Mesendoderm (in vitro differentiated cells): ENCODE measurements around the gene TSHZ1.

Source experiments
- DNase-seq: peaks from one replicate; pipeline ENCODE4 v3.0.0; 2013
- H2AK5ac ChIP-seq: 2 replicates; pipeline ENCODE4 v1.6.1; 2013; ENCODE audit warnings: low read length, inconsistent platforms
- H2BK120ac ChIP-seq: 2 replicates; pipeline ENCODE4 v1.6.1; 2013; ENCODE audit warnings: low read depth, mild to moderate bottlenecking, low read length, moderate library complexity, mixed read lengths
- H2BK15ac ChIP-seq: replicated peaks from 2 replicates; pipeline ENCODE4 v1.6.1; 2013; ENCODE audit warnings: low read depth, mild to moderate bottlenecking, moderate library complexity
- H2BK5ac ChIP-seq: 2 replicates; pipeline ENCODE4 v1.6.1; 2013; ENCODE audit warnings: low read length, inconsistent platforms
- H3K18ac ChIP-seq: 2 replicates; pipeline ENCODE4 v1.6.1; 2013; ENCODE audit warnings: mild to moderate bottlenecking, low read length, mixed read lengths
- H3K23ac ChIP-seq: one replicate; pipeline ENCODE4 v1.6.1; 2013; ENCODE audit warnings: low read length
- H3K27ac ChIP-seq: 2 replicates; pipeline ENCODE4 v1.5.1; 2013; ENCODE audit warnings: low read depth, mild to moderate bottlenecking, inconsistent platforms, low read length, moderate library complexity
- H3K27me3 ChIP-seq: 2 replicates; pipeline ENCODE4 v1.6.1; 2013; ENCODE audit warnings: low read length, control low read depth, mild to moderate bottlenecking, inconsistent platforms; ENCODE audit not compliant: insufficient read depth, poor library complexity
- H3K36me3 ChIP-seq: 2 replicates; pipeline ENCODE4 v1.6.1; 2013; ENCODE audit warnings: low read length, inconsistent platforms; ENCODE audit not compliant: control insufficient read depth, insufficient read depth
- H3K4ac ChIP-seq: one replicate; pipeline ENCODE4 v1.6.1; 2013; ENCODE audit warnings: low read depth, mild to moderate bottlenecking, low read length, moderate library complexity
- H3K4me1 ChIP-seq: 2 replicates; pipeline ENCODE4 v1.6.1; 2013; ENCODE audit warnings: low read depth, low read length, inconsistent platforms; ENCODE audit not compliant: control insufficient read depth
- H3K4me2 ChIP-seq: 2 replicates; pipeline ENCODE4 v1.6.1; 2013; ENCODE audit warnings: low read length
- H3K4me3 ChIP-seq: 2 replicates; pipeline ENCODE4 v1.5.1; 2013; ENCODE audit warnings: mild to moderate bottlenecking, low read length
- H3K56ac ChIP-seq: one replicate; pipeline ENCODE4 v1.6.1; 2013; ENCODE audit warnings: low read length
- H3K79me1 ChIP-seq: 2 replicates; pipeline ENCODE4 v1.6.1; 2013; ENCODE audit warnings: low read length, inconsistent platforms
- H3K79me2 ChIP-seq: 2 replicates; pipeline ENCODE4 v1.6.1; 2013; ENCODE audit warnings: mild to moderate bottlenecking, low read length; ENCODE audit not compliant: control insufficient read depth, insufficient read depth
- H3K9ac ChIP-seq: 2 replicates; pipeline ENCODE4 v1.6.1; 2013; ENCODE audit warnings: low read length, inconsistent platforms
- H4K5ac ChIP-seq: one replicate; pipeline ENCODE4 v1.6.1; 2013; ENCODE audit warnings: low read length
- H4K8ac ChIP-seq: one replicate; pipeline ENCODE4 v1.6.1; 2013; ENCODE audit warnings: low read depth, mild to moderate bottlenecking, control low read depth, low read length, moderate library complexity
- WGBS: extraction: QIAGEN DNeasy Blood & Tissue Kit; methylation state at CpG from one replicate; pipeline ENCODE4 v1.1.7; 2013; ENCODE audit warnings: low lambda C conversion rate, missing lambda C conversion rate; ENCODE audit not compliant: insufficient coverage; ENCODE audit errors: extremely low coverage; 5-methylcytosine and 5-hydroxymethylcytosine counted together

TSHZ1 gene

DNA sequence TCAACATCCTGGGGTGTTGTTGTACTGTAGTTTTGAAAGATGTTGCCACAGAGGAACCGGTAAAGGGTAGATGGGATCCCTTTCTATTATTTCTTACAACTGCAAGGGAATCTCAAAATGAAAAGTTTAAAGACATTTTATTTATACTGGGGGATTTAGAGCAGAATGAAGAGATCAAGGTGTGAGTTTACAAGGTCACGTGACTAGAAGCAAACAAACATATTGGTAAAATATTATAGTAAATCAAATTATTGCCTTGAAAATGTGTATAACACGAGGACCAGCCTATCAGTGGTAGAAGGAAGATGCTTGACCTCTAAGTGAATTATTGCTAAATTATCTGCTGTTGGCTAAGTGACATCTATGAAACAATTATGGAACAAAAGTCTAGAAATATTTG, 119.7 kb downstream of the TSHZ1 start:
- no peak for DNase-seq
- H3K4ac ChIP-seq = no peak overlapping the region

DNA sequence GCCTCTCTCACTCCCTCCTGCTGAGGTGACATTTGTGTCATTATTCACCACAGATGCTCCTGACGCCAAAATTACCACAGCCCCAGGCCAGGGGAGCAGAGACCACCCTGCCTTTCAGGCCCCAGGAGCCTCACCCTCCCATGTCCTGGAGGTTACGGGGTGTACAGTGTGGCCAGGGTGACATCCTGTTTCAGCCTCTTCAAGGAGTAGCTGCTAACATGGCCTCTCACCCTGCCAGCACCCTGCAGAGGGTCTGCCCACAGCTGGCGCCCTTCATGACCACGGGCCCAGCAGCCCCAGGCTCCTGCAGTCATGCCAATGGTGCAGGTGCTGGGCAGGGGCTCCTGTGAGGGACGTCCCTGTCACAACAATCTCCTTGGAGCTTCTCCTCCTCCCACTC, 124.3 kb downstream of the TSHZ1 start:
- Histone ChIP-seq H3K79me1 (no peaks in the 10 kb centered on the region), H3K4me1 (no peaks in the 10 kb centered on the region), H3K23ac (no peak overlapping the region), H2BK120ac (no peak overlapping the region), H2BK15ac (no peak overlapping the region), H3K79me2 (no peaks in the 10 kb centered on the region), H3K9ac (no peak overlapping the region), H2BK5ac (no peak overlapping the region), H3K4ac (no peak overlapping the region), H3K4me3 (no peak overlapping the region), H3K27ac (no peak overlapping the region), H4K5ac (no peak overlapping the region), H4K8ac (no peak overlapping the region), H3K56ac (no peak overlapping the region), H3K18ac (no peak overlapping the region), H2AK5ac (no peak overlapping the region), H3K36me3 (no peaks in the 10 kb centered on the region), H3K27me3 (no peaks in the 10 kb centered on the region), H3K4me2 (no peak overlapping the region)
- DNase-seq = no peak
- no CpG with 5 or more reads among the region's 5 CpGs for WGBS

More for the DNA sequence above, 119.7 kb downstream of the TSHZ1 start:
- H3K79me2 ChIP-seq = no peaks in the 10 kb centered on the region
- H4K5ac ChIP-seq = no peak overlapping the region
- no peaks in the 10 kb centered on the region for H3K36me3 ChIP-seq
- no peak overlapping the region for H4K8ac ChIP-seq
- no peak overlapping the region for H2BK5ac ChIP-seq
- H3K23ac ChIP-seq = no peak overlapping the region
- H3K4me3 ChIP-seq = no peak overlapping the region
- H3K79me1 ChIP-seq = no peaks in the 10 kb centered on the region
- H3K56ac ChIP-seq = no peak overlapping the region
- H3K4me1 ChIP-seq = no peaks in the 10 kb centered on the region
- WGBS = no CpG with 5 or more reads among the region's 3 CpGs
- H3K9ac ChIP-seq = no peak overlapping the region
- no peak overlapping the region for H3K18ac ChIP-seq
- no peak overlapping the region for H2BK15ac ChIP-seq
- H3K27me3 ChIP-seq = no peaks in the 10 kb centered on the region
- H3K27ac ChIP-seq = no peak overlapping the region
- H2BK120ac ChIP-seq = no peak overlapping the region
- H3K4me2 ChIP-seq = no peak overlapping the region
- no peak overlapping the region for H2AK5ac ChIP-seq

DNA sequence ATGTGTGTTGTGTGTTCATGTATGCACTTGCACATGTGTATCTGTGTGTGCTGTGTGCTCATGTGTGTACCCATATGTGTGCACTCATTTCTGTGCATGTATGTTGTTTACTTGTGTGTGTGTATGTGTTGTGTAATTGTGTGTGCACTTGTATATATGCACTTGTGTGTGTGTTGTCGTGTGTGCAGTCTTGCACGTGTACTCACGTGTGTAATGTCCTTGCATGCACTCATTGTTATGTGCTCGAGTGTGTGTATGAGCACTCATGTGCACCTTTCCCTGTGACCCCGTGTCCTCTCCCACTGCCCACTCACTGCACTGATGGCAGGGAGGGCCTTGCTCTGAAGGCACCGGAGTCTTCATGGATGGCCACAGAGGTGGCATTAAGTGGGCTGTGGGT, 124.9 kb downstream of the TSHZ1 start:
- Histone ChIP-seq H3K4me2 (no peak overlapping the region), H3K56ac (no peak overlapping the region), H3K36me3 (no peaks in the 10 kb centered on the region), H3K9ac (no peak overlapping the region), H2BK15ac (no peak overlapping the region), H3K79me2 (no peaks in the 10 kb centered on the region), H2BK120ac (no peak overlapping the region), H3K27me3 (no peaks in the 10 kb centered on the region), H4K5ac (no peak overlapping the region), H2AK5ac (no peak overlapping the region), H3K27ac (no peak overlapping the region), H3K18ac (no peak overlapping the region), H4K8ac (no peak overlapping the region), H3K4me1 (no peaks in the 10 kb centered on the region), H2BK5ac (no peak overlapping the region), H3K23ac (no peak overlapping the region), H3K79me1 (no peaks in the 10 kb centered on the region), H3K4ac (no peak overlapping the region), H3K4me3 (no peak overlapping the region)
- whole genome bisulfite sequencing = no CpG with 5 or more reads among the region's 6 CpGs
- DNase-seq = no peak

DNA sequence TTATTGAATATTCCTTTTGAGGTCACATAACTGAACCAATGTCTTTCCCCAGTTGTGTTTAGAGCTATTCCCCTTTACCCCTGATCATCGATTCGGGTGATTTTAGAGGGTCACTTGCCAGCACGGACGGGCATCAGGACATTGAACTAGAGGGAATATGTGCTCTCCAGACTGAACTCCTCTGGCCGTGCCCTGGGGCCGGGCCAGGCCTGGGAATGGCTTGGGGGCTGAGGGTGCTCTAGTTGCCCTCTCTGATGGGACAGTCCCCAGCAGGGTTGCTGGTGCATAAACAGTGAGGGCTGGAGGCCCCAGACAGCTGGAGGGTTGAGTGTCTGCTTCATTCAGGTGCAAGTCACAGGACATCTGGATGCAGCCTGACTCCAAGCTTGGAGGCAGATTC, 126.2 kb downstream of the TSHZ1 start:
- no peaks in the 10 kb centered on the region for H3K36me3 ChIP-seq
- H3K56ac ChIP-seq = no peak overlapping the region
- no peaks in the 10 kb centered on the region for H3K4me1 ChIP-seq
- no peak overlapping the region for H3K18ac ChIP-seq
- H2BK15ac ChIP-seq = no peak overlapping the region
- H3K9ac ChIP-seq = no peak overlapping the region
- no peak overlapping the region for H2BK120ac ChIP-seq
- no peaks in the 10 kb centered on the region for H3K79me2 ChIP-seq
- H3K23ac ChIP-seq = no peak overlapping the region
- no peak overlapping the region for H3K27ac ChIP-seq
- H2AK5ac ChIP-seq = no peak overlapping the region
- H3K79me1 ChIP-seq = no peaks in the 10 kb centered on the region
- DNase-seq = no peak
- H3K4me3 ChIP-seq = no peak overlapping the region
- WGBS = no CpG with 5 or more reads among the region's 6 CpGs
- H4K5ac ChIP-seq = no peak overlapping the region
- no peaks in the 10 kb centered on the region for H3K27me3 ChIP-seq
- H3K4ac ChIP-seq = no peak overlapping the region
- H3K4me2 ChIP-seq = no peak overlapping the region
- no peak overlapping the region for H4K8ac ChIP-seq
- H2BK5ac ChIP-seq = no peak overlapping the region

DNA sequence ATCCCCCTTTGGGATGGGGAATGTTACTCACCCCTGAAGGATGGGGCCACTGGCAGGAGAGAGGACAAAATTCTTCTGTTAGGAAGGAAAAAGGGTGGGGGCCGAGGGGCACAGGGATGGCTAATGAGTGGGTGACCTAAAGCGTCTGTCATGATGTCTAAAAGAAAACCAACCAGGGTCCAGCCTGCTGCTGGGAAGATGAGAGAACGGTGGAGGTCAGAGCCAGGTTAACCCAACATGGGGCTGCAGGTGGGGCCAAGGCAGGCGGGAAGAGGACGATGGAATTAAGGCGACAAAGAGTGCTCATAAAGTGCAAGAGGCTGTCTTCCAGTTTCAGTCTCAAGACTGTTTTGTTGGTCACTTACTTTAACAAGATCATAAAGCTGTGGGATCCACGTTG, 126.8 kb downstream of the TSHZ1 start:
- no peak overlapping the region for H2BK120ac ChIP-seq
- no peak overlapping the region for H3K4me2 ChIP-seq
- no peak overlapping the region for H3K27ac ChIP-seq
- no peaks in the 10 kb centered on the region for H3K4me1 ChIP-seq
- no peak overlapping the region for H2BK5ac ChIP-seq
- no peak overlapping the region for H3K4me3 ChIP-seq
- no peak overlapping the region for H3K18ac ChIP-seq
- no peak overlapping the region for H3K23ac ChIP-seq
- H4K5ac ChIP-seq = no peak overlapping the region
- no peaks in the 10 kb centered on the region for H3K36me3 ChIP-seq
- DNase-seq = no peak
- H3K79me2 ChIP-seq = no peaks in the 10 kb centered on the region
- no peak overlapping the region for H3K9ac ChIP-seq
- H3K56ac ChIP-seq = no peak overlapping the region
- H2BK15ac ChIP-seq = no peak overlapping the region
- no peaks in the 10 kb centered on the region for H3K27me3 ChIP-seq
- H4K8ac ChIP-seq = no peak overlapping the region
- no peaks in the 10 kb centered on the region for H3K79me1 ChIP-seq
- no peak overlapping the region for H2AK5ac ChIP-seq
- H3K4ac ChIP-seq = no peak overlapping the region
- WGBS = no CpG with 5 or more reads among the region's 7 CpGs

DNA sequence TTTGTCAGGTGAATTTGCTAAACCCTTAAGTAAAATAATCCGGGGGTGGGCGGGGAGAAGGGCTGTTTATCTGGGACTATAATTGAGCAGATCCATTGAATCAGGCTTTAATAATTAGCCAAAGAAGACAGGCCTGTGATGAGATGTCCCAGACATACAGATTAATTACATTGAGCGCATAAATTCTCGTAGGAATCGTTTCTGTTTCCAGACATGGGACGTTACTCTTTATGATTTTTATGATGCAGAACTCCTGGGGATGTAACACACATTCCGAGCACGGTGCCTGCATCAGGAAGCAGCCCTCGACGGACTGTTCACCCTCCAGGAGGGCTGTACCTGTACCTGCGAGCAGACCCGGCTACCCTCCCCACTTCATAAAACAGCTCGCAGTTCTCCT, 128.0 kb downstream of the TSHZ1 start:
- Histone ChIP-seq H2BK15ac (no peak overlapping the region), H3K36me3 (no peaks in the 10 kb centered on the region), H2BK120ac (no peak overlapping the region), H3K27me3 (no peaks in the 10 kb centered on the region), H3K18ac (no peak overlapping the region), H3K4me3 (no peak overlapping the region), H4K8ac (no peak overlapping the region), H3K4me2 (no peak overlapping the region), H3K4me1 (no peaks in the 10 kb centered on the region), H2BK5ac (no peak overlapping the region), H2AK5ac (no peak overlapping the region), H3K27ac (no peak overlapping the region), H4K5ac (no peak overlapping the region), H3K9ac (no peak overlapping the region), H3K56ac (no peak overlapping the region), H3K79me2 (no peaks in the 10 kb centered on the region), H3K4ac (no peak overlapping the region), H3K23ac (no peak overlapping the region), H3K79me1 (no peaks in the 10 kb centered on the region)
- WGBS = no CpG with 5 or more reads among the region's 13 CpGs
- DNase-seq = no peak
